HK-2 (cell line): ENCODE data around the gene ELMO1.

Experiments
- DNase-seq: peaks from one replicate; pipeline ENCODE4 v3.0.0-alpha.2; 2018; ENCODE audit not compliant: unreplicated experiment

ELMO1 gene

DNA sequence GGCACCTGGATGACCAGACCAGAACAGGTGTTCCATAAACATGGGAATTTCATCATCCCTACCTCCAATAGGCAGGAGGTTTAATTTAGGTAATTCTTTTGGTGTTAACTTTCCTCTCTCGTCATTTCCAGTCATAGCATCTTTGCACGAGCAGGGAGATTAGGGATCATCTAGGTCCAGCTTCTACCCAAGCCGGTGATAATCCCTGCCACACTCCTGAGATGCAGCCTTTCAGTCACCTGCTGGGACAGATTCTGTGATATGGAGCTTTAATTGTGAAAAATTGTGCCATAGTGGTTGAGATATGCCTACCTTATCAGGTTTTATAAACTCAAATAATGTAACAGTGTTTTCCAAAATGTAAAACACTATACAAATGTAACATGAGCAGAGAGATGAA, 532.5 kb downstream of the ELMO1 start:
- DNase-seq, result no peak

GRCh38 chr7:36911788-36912187, 536.9 kb downstream of the ELMO1 start:
- DNase-seq, result no peak

DNA sequence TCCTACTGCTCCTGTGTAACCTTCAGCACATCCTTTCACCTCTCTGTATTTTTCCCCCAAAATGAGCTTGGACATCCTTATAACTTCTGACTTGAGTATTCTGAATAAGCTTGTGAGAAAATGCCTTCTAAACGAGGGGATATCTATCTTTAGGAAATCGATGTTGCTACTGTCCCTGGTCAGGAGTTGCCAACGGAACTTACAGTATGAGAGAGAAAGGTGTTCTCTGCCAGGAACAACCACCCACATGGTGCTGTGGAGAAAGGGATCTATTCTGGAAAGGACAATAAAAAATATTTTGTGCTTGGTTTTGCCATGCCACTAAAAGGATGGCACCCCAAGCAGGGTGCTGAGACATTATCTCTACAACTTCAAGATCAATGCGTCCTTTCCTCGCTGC, 537.8 kb downstream of the ELMO1 start:
- DNase-seq, result no peak

- no peak for DNase-seq
Measured at GRCh38 chr7:36910401-36910800, 538.3 kb downstream of the ELMO1 start.

DNA sequence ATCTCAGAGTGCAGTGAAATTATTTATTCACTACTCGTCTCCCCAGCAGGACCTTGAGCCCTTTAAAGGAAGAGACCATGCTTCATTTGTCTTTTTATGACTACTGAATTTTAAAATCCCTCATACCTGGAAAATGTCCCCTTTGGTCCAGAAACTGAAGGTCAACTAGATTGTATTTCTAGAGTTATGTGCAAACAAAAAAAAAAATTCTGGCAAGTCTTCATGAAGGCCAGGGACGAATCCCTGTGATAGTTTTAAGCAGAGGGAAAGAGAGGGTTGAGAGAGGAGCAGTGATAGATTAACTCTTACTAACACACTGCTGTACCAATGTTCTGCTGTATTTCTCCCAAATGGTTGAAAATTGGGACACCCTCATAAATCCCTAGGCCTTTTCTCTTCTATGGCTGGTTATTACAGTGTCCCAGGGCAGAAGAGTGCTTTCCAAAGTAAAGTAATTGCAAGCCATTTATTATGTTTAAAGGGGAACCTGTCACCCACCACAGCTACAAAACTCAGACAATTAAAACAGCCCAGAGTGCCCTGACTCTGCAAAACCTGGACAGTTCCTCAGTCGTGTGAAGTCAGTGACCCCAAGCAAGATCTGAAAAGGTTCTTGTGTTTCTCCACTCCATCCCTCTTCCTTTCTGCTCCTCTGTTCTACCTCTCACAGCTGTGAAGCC, 541.6 kb downstream of the ELMO1 start:
- no peak for DNase-seq

DNA sequence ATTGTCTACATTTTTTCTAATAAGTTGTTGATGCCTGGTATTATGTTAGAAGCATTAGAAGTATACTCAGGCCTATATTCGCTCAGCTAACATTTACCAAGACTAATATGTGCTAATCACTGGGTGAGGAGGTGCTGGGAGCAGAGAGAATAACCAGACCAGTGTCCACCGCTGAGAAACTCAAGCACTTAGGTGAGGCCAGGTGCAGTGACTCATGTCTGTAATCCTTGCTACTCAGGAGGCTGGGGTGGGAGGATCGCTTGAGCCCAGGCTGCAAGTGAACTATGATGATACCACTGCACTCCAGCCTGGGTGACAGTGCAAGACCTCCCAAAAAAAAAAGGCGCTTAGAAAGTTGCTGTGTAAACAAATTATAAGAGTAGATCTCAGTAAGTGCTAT, 542.2 kb downstream of the ELMO1 start:
- no peak for DNase-seq

- DNase-seq, result no peak
Measured at GRCh38 chr7:36905841-36906240, 542.8 kb downstream of the ELMO1 start.

GRCh38 chr7:36904802-36905201, 543.9 kb downstream of the ELMO1 start:
- DNase-seq, result no peak

DNA sequence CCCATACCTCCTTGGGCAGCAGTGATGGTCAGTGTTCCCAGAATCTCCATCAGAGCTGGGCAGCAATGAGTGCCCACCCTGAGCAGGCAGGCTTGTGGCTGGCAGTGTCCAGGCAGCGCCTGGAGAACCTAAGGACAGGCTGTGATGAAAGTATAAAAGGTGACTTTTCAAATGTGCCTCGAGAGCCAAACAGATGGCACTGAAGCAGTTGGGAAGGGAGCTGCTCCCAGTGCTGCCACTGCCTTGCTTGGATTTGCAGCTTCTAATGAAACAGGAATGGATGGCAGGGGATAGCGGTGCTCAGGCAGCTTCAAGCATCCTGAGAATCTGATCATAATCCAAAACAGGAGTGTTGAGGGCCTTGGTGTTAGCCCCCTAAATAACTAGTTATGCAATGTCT, 544.6 kb downstream of the ELMO1 start:
- DNase-seq, result no peak

DNA sequence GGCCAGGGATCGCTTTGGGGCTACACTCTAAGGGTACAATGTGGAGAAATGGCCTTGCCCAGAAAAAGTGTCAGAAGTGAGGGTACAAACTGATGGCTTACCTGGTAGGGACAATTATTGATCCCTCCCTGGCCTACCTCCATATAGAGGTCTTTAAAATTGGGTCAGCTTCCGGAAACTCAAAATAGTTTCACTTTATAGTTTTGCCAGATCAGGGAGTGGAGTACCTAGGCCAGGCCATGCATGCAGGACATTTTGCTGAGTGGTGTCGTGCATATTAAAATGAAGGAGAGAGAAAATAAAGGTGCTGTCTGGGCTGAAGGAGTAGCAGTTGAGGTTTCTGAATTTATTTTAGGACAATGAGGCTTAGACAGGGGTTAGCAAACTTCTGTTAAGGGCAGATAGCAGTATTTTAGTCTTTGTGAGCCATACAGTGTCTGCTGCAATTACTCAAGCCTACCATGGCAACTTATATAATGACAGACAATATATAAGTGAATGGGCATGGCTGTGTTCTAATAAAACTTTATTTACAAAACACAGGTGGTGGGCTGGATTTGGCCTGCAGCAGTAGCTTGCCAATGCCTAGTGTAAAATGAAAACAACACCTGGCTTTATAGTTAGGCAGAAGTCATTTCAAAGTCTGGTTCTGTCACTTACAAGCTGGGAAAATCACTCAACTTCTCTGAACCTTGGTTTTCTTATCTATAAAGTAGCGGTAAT, 547.5 kb downstream of the ELMO1 start:
- no peak for DNase-seq

GRCh38 chr7:36898186-36898585, 550.5 kb downstream of the ELMO1 start:
- DNase-seq, result no peak

GRCh38 chr7:36896956-36897590, 551.6 kb downstream of the ELMO1 start:
- DNase-seq, result no peak

GRCh38 chr7:36896418-36896817, 552.2 kb downstream of the ELMO1 start:
- no peak for DNase-seq

GRCh38 chr7:36895192-36895591, 553.5 kb downstream of the ELMO1 start:
- DNase-seq, result no peak

GRCh38 chr7:36894190-36894589, 554.5 kb downstream of the ELMO1 start:
- no peak for DNase-seq

DNA sequence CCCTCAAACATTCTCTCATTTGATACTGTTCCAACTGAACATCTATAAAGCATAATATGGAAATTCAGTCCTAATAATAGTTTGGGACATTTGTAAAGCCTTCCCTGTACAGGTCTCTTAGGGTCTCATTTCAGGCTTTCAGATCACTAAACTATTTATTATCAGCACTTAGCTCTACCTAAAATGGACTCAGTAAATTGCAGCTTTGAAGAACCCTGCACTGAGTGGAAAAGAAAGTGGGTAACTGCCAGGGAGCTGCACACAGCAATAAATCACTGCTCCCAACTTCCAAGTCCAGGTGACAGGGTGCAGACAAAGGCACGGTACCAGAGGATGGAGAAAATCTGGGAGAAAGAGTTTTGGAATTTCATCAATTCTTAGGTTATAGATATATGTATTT, 559.5 kb downstream of the ELMO1 start:
- no peak for DNase-seq

DNA sequence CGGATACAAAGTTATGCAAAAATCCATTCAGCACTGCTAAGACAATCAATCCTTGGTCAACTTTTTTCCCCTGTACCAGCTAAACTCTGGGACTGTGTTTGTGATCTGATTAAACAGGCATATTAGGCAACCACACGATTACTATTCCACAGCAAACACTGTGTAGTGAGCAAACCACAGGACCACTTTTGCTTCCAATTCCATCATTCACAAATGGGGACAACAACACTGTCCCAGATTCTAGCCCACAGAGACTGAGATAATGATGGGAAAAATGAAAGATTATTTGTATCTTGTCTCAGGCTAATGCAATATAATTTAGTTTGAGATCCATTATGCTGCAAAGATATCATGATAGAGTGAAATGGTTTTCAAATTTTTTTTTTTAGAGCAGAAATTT, 560.7 kb downstream of the ELMO1 start:
- DNase-seq, result no peak

DNA sequence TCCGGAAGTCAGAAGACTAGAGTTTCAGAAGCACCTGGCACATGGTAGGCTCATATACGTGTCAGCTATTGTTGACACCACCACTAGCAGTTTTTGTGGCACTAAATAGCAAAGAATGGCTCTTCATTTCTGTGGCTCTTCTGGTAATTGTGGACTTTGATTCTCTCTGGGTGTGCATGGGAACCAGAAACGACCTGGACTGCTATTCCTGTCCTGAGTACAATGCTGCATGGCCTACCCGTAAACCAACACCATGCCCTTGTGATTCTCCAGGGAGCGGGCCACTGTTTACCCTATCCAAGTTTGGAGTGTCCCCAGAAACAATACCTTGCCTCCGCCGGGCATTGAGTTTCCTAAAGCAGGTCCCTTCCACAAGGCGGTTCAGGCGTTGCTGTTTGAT, 561.4 kb downstream of the ELMO1 start:
- DNase-seq, result no peak

- no peak for DNase-seq
Measured at GRCh38 chr7:36884910-36885309, 563.8 kb downstream of the ELMO1 start.

DNA sequence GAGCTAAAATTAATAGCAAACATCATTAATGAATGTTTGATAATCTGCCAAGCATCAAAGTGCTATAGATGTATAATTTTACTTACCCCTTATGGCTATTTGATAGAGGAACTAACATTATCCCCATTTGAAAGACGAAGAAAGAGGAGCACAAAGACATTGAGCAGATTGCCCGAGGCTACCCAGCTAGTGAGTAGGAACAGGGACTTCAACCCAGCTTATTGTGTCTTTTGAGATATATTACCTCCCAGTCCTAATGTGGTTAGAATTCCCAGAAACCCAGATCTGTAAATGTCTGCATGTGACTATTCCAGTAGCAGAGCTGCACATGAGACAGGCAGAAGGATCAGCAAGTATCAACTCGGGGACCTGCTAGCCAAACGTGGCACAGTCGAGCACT, 564.3 kb downstream of the ELMO1 start:
- DNase-seq, result no peak

DNA sequence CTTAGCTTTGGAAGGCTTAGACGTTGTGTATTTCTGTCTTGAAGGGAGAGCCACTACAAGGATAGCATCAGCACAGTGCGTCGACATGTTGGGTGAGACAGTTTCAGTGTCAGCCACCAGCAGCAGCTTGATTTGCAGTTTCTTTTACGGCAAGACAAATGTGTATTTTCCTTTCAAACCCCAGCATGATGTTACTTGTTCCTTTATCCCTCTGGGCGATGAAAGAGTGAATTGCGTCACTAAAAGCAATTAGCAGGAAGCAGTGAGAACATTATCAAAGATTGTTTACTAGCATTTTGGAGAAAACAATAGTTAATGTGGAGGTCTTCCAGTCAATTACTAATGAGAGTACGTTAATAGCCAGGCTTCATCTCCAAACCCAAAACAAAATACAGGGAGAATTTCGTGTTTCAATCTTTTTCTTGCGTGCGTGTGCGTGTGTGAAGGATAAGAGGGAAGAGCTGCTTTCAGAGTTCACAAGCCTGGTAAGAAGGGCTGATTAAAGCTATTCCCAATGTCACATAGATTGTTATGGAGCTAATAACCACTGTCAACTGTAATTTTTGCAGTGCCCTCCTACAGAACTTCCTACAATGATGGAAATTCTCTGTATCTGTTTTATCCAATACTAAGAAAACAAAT, 567.3 kb downstream of the ELMO1 start:
- no peak for DNase-seq

GRCh38 chr7:36880108-36880507, 568.6 kb downstream of the ELMO1 start:
- DNase-seq, result no peak

DNA sequence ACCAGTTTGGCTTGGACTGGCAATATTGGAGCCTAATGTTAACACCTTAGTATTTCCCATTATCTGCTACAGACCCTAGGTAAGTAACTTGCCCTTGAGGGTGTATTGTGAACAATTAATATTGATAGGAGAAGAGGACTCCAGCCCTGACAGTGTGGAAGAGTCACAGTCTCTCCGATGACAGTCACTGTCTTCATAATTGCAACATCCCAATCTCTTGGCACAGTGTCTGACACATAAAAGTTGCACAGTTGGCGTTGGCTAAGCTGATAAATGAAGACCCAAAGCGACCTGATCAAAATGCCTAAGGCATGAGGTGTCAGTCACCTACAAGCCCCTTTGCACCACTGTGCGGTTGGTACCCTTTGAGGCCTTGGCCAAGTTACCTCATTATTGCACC, 569.6 kb downstream of the ELMO1 start:
- no peak for DNase-seq
